ENCODE data around the gene VAV2. TPM values are rescaled to one million over a fixed set of nuclear protein-coding genes. Genes with fewer than 3 reads are reported as not detected.

VAV2 gene
- total RNA-seq, 3 donors from 2014 or later, result 5.3 to 9.5 (median 8.8) TPM

- H3K27ac ChIP-seq, result no peak overlapping the region
- TF ChIP-seq POLR2A (IDR thresholded peaks at IDR 0.05) (no peak), POLR2AphosphoS5 (IDR thresholded peaks at IDR 0.05) (no peak)
- TF ChIP-seq, protein P1, sequence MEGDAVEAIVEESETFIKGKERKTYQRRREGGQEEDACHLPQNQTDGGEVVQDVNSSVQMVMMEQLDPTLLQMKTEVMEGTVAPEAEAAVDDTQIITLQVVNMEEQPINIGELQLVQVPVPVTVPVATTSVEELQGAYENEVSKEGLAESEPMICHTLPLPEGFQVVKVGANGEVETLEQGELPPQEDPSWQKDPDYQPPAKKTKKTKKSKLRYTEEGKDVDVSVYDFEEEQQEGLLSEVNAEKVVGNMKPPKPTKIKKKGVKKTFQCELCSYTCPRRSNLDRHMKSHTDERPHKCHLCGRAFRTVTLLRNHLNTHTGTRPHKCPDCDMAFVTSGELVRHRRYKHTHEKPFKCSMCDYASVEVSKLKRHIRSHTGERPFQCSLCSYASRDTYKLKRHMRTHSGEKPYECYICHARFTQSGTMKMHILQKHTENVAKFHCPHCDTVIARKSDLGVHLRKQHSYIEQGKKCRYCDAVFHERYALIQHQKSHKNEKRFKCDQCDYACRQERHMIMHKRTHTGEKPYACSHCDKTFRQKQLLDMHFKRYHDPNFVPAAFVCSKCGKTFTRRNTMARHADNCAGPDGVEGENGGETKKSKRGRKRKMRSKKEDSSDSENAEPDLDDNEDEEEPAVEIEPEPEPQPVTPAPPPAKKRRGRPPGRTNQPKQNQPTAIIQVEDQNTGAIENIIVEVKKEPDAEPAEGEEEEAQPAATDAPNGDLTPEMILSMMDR (IDR thresholded peaks at IDR 0.05), result no peak
- H3K36me3 ChIP-seq, result no peaks in the 10 kb centered on the region
- intact Hi-C loops (cut with DNase I; ENCODE audit: low total_unique reads), result no loop called here
- no peaks in the 10 kb centered on the region for H3K9me3 ChIP-seq
- H3K27me3 ChIP-seq, result no peaks in the 10 kb centered on the region
- no peaks in the 10 kb centered on the region for H3K4me1 ChIP-seq
- no peak overlapping the region for H3K4me3 ChIP-seq
- no peak for DNase-seq (ENCODE audit: low spot score in 2 of 2)
Measured at GRCh38 chr9:133818444-133818843, 173.7 kb downstream of the VAV2 start.

- intact Hi-C loops (cut with DNase I; ENCODE audit: low total_unique reads), result no loop called here
- no peaks in the 10 kb centered on the region for H3K27me3 ChIP-seq
- TF ChIP-seq POLR2AphosphoS5 (IDR thresholded peaks at IDR 0.05), result no peak
- TF ChIP-seq, protein P1 (IDR thresholded peaks at IDR 0.05), result no peak
- no peak for TF ChIP-seq POLR2A (IDR thresholded peaks at IDR 0.05)
- H3K36me3 ChIP-seq, result no peaks in the 10 kb centered on the region
- no peak for DNase-seq (ENCODE audit: low spot score in 2 of 2)
- H3K4me1 ChIP-seq, result no peaks in the 10 kb centered on the region
- H3K4me3 ChIP-seq, result no peak overlapping the region
- no peaks in the 10 kb centered on the region for H3K9me3 ChIP-seq
- H3K27ac ChIP-seq, result no peak overlapping the region
Measured at GRCh38 chr9:133815781-133816180, 176.3 kb downstream of the VAV2 start.

DNA sequence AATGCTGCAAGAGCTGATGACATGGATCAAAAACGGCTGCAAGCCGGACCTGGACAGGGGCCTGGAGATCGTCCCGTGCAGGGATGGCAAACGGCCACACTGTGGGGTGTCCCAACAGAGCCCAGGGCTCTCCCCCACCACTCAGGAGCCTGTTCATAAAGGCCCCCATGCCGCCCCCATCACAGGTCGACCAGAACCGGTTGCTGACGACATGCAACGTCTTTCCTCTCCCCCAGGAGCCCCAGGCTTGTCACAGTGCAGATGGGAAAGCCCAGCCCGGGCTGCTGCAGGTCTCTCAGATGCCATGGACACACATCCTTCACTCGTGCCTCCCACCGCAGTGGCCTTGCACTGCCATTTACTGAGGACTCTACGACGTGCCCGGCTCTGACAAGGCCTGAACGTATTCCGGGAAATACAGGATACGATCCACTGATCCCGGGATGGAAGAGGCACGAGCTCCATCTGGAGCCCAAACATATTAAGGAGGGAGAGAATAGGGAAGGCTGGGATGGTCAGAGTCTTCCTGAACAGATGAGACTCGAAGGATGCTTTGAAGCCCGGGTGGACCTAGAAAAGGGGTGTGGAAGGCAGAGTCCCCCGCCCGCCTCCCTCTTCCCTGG, 177.4 kb downstream of the VAV2 start:
- Histone ChIP-seq H3K36me3 (no peaks in the 10 kb centered on the region), H3K27ac (no peak overlapping the region), H3K4me3 (no peak overlapping the region), H3K27me3 (no peaks in the 10 kb centered on the region), H3K9me3 (no peaks in the 10 kb centered on the region), H3K4me1 (no peaks in the 10 kb centered on the region)
- intact Hi-C loops (cut with DNase I; ENCODE audit: low total_unique reads), result no loop called here
- TF ChIP-seq POLR2A (IDR thresholded peaks at IDR 0.05), result no peak
- TF ChIP-seq, protein P1 (IDR thresholded peaks at IDR 0.05), result no peak
- no peak for TF ChIP-seq POLR2AphosphoS5 (IDR thresholded peaks at IDR 0.05)
- no peak for DNase-seq (ENCODE audit: low spot score in 2 of 2)

DNA sequence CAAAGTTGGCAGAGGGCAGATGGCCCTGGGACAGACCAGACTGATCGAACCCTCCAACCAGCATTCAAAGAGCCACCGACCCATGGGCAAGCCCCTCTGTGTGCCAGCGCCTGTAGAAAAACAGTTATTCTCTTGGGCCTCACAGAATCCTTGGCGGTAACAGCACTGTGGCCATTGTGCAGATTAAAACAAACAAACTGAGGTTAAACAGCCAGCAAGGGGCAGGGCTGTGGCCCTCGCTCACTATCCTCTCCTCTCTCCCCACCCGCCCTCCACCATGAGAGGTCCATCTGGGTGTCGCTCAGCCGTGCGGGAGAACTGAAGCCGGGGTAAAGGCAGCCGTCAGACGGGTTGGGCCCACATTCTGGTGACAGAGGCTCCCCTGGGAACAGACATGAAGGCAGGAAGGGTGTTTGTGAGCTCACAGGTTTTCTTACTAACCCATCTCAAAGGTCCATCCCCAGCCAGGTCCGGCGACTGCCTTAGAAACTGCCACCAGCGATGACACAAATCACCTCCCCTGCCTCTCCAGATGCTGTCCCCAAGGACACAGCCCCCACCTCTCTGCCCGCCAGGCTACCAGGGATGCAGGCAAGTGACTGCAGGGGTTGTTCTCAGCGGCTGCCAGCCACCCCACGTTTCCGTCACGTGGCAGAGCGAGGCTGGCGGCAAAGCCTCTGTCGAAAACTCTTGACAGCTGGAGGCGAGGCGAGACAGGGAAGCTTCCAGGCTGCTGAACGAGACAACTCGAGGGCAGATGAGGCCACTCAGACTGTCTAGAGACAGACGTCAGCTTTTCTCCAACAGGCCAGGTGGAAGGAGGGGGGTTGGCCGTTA, 178.2 kb downstream of the VAV2 start:
- Histone ChIP-seq H3K4me3 (no peak overlapping the region), H3K9me3 (no peaks in the 10 kb centered on the region)

More for the DNA sequence above, 178.2 kb downstream of the VAV2 start:
- no peaks in the 10 kb centered on the region for H3K36me3 ChIP-seq
- no peaks in the 10 kb centered on the region for H3K27me3 ChIP-seq
- no peak for DNase-seq (ENCODE audit: low spot score in 2 of 2)
- no peaks in the 10 kb centered on the region for H3K4me1 ChIP-seq
- H3K27ac ChIP-seq, result no peak overlapping the region
- intact Hi-C loops (cut with DNase I; ENCODE audit: low total_unique reads), result no loop called here
- no peak for TF ChIP-seq POLR2A (IDR thresholded peaks at IDR 0.05)
- TF ChIP-seq POLR2AphosphoS5 (IDR thresholded peaks at IDR 0.05), result peak in 1 of 3 donors; percentile 20
- TF ChIP-seq, protein P1 (IDR thresholded peaks at IDR 0.05), result no peak

All from breast epithelium (tissue), 4 donors.